DMS 273 treated with DMSO at 0.1 percent for 48 hours (cell line): Measurements from ENCODE around the gene BCL2L13.
"Not testable (repeated sequence)": the region's sequence is repeated elsewhere in the genome, so short reads cannot be mapped to it uniquely, and the experiment has no call there.

Experiments used
- DNase-seq: peaks from one replicate; lab custom pipeline; 2025; lab: John Stamatoyannopoulos, UW

BCL2L13 gene

DNA sequence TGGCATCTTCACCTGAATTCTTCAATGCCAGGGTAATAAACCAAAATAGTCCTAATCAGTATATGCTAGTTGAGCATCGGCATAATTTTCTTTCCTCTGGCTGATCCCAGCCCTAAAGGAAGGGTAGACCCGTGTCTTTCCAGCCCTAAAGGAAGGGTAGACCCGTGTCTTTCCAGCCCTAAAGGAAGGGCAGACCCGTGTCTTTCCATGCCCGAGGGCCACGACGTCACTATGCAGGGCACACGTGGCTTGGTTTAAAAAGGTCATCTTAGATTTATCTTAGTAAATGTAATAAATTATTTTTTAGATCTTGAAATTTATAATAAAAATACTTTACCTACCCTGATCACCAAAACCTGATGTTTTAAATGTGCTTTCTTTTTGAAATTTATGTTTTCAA is 90.2 kb downstream of the BCL2L13 start:
- no peak for DNase-seq

DNA sequence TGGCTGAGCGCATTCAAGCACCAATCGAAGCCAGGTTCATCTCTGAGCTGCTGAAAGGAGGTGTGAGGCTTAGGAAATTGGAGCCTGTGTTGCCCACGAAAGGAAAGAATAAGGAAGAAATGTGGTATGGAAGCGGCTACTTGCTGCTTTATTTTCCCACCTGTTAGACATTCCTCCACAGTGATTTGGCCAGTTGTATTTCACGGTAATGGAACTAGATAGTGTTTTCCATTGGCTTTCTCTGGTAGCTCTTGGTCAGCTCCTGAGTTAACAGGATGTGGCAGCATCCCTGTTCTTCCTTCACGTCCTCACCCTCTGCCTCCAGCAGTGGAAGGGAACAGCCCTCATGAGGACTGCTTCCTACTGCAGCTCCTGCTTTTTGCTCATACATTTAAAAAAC is 91.0 kb downstream of the BCL2L13 start:
- DNase-seq, result no peak

DNA sequence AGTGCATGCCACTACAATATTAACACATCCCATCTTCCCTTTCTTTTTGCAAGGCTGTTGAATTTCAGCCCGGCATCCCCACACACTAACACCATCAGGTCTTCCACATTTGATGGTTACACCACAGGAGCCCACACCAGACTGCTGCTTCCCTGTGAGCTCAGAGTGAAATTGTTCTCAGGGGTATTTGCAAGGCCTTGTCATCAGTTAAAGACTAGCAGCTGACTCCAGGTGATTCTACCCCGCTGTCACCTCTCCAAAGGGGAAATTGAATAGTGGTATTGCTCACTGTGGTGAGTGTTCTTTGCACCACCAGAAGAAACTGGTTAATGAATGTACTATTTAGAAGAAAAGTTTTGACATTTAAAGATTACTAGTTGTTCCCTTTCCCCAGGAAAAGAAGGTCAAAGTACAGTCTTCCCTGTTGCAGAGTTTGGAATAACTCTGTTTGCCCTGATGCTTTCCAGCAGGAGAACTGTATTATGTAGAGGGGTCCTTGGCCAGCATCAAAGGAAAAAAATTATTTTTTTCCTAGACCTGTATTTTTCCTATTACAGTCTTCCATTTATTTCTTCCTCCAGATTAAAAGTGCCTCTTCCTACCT is 93.8 kb downstream of the BCL2L13 start:
- DNase-seq, result no peak

DNA sequence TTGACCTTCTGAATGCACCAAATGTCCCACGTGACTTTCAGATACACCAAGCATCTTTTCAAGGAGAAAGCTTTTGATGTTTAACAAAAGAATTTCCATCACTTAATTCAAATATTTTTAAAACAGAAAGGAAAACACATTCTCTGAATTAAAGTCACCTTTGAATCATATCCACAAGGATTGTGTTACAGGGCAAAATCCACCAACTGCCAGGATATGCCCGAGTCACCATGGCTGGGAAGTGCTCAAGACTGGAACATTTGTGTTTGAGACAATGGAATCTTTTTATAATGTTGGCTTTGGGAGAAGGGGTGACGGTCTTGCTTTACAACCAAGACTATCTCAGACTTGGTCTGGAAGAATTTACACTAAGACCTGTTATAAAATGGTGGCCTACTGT is 94.9 kb downstream of the BCL2L13 start:
- no peak for DNase-seq

DNA sequence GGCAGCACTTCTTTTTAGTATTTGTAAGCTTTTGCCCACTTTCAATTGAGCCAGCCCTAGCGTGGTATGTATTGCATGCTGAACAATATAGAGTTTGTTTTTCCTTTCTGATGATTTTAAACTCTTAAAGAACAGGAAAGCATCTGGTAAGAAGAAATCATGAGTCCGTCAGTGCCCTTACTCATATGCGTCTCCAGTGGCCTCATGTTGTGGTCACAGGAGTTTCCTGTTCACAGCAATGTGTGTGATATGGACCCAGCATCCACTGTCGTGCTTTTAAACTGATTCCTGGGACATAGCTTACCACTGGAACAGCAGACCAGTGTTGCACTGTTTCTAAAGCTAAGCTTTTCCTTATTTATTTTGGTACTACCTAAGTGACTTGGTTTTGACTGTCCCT is 95.6 kb downstream of the BCL2L13 start:
- no peak for DNase-seq

DNA sequence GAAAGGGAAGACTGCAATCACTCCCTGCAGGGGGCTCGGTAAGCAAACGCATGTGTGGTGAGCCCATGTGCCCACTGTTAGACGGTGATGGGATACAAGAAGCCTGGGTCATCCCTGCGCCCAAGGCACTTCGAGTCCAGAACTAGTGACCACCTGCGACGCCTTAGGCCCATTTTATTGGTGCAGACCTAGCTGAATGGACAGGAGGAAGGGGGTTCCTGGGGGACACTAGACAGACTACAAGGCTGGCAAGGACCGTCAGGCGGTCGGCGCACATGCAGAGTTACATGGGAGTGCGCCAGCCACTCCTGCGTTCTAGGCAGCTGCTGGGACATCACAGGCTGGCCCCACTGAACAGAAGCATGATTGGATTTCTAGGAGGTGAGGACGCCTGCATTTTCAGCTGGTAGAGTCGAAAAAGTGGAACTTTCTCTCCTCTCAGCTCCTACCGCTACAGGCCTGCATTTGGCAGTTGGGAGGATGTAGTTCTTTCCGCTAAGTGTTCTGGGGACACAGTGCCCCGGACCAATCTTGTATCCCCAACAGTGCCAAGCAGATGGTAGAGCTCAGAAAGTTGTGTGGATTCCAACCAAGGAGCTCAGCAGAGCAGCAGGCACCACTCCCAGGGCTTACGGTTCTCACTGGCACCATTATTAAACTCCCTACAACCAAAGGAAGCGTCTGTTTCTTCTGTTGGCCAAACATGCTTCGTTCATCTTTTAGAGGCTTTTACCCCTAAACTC is 100.0 kb downstream of the BCL2L13 start:
- DNase-seq, result no peak

DNA sequence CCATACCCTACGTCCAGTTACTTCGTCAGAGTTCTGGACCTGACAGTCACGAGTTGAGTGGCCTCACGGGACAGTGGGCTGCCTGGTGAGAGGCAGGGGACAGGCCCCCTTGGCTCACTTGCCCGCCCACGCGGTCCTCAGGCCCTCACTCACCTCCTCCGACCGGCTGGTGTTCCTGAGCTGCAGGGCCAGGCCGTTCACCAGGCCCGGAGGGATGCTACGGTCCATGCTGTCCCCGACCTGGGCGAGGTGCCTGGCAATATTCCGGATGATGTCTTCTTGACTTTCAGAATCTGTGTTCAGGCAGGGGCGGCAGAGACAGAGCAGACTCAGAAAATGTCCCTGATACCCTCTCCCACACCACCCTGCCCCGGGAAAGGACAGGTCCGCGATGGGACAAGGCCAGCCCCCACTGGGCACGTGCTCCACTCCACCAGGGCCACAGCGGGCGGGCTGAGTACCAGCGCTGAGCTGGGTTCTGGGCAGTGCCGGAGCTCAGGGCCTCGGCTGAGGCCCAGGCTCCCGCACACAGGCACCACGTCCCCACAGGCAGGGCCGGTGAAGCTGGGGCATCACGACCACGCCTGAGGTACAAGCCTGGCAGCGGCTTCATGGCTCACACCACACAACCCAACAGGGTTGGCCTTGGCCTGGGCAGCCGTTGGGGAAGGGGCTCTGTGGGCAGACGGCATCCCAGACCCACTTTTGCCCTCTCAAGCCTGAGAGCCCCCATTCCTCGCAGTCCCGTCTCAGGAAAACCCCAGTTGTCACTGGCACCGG is 100.8 kb downstream of the BCL2L13 start:
- no peak for DNase-seq

DNA sequence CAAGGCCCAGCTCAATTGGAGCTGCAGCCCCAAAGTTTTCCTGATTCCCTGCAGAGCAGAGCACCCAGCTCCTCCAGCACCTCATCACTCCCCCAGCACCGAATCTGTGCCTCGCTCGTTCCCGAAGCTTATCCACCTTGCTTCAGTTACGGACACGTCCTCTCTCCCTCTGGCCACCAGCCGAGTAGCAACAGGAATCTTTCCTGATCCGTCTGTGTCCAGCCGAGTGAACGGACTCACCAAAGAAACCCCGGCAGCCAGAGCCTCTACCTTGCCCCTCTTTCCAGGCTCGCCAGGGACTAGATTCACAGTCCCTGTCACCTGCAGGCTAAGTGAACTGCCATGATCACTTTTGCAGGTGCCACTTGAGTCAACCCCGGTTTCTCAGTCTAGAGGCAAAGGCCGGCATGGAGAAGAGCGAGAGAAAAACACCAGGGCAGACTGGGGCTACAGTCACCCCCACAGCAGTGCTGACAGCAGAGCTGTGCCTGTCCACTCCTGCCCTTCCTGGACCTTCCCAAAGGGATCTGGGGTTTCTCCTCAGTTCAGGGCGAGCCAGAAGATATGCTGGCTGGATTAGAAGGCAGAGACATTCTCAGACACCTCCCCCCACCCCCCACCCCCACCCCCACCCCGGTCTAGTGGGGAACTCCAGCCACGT is 103.4 kb downstream of the BCL2L13 start:
- no peak for DNase-seq

DNA sequence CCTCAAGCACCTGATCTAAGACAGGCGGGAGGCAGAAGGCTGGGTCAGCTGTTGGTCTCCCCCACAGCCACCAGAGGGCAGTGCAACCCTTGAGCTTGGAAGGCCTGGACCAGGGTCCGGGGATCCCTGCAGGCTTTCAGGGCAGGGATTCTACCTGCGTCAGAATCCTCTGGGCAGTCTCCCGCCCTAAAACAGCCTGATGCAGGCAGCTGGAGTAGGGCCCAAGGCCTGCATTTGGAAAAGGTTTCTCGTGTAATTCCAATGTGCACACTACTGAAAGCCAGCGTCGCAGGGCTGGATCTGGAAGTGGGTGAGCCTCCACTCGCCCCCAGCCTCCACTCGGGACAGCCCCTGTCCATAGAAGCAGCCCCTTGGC is 104.0 kb downstream of the BCL2L13 start:
- DNase-seq, result no peak

DNA sequence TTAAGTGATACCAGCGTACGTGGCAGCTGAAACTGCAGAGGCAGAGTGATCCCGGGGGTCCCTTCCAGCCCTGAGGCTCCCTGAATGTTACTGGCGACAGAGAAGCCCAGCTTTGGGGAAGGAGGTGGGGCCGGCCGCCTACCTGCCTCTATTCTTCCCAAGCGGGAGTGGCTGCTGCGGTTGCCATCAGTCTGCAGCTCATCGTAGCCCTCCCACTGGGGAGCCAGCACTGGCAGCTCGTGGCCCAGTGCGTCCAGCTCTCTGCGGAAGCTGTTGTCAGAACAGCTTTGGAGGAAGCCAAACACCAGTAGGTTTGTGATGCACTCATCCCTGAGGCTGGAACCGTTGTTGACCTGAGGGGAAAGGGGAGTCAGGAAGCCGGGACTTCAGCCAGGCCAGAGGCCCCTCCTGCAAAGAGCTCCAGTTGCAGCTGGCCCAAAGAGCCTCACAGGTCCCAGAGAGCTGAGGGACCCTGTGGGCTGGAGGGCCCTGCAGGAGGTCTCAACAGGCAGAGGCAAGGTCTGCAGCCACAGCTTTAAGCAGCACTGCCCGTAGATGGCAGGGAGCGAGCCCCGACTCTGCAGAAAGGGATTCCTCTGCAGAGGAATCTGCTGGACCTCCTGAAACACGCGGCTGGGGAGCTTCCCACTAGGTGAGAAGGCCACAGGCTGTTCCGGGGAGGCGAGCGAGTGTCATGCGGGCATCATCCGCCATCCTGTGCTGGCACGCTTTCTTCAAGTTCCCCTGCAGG is 105.3 kb downstream of the BCL2L13 start:
- DNase-seq, result no peak

DNA sequence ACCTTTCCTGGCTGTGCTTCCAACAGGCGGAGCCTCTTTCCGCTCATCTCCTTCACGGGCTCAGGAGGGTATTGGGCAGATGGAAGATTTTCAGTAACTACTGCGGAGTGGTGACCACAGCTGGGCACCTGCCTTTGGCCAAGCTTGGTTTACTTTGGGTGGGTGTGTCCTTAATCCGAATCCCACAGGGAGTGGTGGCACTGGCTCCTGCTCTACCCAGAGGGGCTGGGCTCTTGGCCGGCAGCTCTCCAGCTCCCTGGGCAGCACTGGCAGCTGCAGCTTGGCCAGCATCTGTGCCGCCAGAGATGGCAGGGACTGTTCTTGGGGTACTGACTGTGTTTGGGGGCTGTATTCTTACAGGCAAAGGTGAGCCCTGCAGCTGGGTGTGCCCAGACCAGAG is 105.9 kb downstream of the BCL2L13 start:
- DNase-seq, result no peak

DNA sequence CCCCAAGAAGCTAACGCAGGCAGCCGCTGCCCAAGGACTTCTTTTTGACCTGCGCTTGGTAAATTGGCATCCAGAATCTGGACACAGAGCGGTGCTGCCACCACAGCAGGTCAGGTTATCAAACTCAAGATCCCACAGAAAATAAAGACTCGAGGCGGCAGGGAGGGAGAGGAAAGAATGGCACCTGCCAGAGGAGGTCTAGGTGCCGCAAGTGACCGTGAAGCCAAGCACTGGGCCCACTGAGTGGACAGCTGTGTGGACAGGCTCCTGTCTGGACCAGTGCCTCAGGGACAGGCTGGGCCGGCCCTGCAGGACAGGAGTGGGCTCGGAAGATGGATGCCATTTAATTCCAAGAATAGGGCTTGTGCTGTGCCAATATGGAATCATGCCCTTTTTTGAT is 108.4 kb downstream of the BCL2L13 start:
- DNase-seq, result no peak

DNA sequence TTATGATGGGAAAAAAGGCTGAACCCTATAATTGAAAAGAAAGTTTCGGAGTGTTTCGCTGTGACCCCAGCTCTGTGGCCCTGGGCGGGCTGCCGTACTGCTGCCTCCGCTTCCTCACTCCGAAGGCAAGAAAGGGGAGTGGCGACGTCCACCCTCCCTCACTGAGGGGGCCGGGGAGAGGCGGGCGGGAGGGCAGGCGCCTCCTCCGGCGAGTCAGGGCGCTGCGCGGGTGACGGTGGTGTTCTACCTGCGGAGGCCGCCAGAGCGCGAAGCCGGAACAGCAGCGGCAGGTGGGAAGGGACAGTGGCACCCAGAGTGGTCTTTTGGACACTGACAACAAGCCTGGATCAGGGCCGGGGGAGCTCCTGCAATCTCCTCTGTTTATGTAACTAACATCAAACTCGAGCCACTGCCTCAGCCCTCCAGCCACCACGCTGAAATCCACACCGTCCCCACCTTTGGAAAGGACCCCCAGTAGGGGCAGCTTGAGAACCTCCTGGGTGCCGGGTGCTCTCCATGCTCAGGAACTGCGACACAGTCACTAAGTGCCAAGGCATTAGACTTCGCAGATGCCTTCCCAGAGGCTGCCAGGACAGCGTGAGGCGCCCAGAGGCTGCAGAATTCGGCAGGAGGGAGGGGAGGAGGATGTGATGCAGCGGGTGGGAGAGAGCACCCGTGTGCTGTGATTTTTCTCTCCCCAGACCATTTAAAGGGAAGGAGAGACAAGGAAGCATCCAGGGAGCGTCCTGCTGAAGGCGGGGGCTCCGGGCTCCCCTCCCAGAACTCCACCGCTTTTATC is 110.2 kb downstream of the BCL2L13 start:
- no peak for DNase-seq

DNA sequence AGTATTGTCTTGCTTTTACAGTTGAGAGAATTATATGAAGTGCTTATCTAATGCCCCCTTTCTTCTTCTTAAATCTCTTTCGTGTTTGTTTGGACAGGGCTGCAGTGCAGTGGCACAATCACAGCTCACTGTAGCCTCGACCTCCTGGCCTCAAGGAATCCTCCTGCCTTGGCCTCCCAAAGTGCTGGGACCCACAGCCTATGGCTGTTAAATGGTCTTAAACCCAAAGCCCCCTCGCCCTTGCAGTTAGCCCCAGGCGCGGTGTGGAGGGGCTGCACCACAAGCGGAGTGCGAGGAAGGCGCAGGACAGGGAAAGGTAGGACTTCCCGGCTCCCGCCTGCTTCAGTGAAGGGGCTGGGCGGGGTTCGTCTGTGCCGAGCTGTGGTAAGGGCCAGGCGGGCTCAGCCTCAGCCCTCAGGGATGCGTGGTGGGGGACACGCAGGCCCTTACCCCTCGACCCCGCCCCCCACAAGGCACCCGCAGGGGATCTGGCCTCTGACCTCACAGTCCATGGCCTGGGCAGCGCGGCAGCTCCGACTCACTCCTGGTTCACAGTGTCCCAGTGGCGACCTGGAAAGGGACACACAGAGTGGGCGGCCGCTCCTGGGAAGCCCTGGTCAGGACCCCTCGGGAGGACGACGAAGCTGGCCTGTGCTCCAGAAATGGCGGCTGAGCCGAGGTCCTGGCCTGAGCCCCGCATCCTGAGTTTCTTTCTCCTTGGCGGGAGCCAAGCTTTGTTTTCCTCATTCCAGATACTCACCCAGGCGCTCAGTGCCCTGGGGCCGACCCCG is 111.2 kb downstream of the BCL2L13 start:
- no peak for DNase-seq

DNA sequence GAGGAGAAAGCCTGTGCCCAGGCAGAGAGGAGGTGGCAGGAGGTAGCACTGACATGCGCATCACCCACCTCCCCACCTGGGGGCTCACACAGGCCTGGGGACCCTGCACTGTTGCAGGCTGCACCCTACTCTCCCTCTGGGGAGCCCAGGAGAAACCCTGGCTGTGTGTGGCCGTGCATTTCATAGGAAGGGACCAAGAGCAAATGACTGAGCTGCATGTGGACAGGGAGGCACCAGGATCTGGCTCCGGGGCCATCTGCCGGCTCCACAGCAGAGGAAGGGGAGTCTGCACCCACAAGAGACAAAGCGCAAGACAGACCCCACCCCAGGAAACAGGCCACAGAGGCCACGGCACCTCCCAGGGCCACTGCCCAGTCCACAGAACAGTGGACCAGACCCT is 113.0 kb downstream of the BCL2L13 start:
- DNase-seq, result no peak

DNA sequence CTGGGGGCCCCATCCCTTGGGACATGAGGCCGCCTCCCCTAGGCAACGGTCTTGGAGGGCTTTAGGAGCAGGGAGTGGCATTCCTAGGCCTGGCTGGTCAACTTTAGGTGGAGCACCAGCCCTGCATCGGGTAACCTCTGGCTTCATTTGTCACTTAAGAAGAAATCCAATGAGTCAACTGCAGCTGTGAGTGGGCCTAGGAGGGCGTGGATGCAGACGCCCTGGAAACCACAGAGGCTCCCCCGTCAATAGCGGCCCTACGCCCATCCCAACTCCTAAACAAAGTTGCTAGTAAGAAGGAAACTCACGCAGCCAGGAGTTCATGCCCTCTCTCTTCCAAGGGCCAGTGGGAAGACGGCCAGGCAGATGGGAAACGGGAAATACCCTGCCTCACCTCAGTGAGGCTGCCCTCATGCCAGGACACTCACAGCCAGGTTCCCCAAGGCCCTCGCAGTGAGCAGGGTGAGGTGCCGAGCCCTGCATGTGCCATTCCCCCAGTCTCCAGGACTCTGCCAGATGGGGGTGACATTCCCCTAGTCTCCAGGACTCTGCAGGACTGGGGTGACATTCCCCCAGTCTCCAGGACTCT is 114.9 kb downstream of the BCL2L13 start:
- no peak for DNase-seq

DNA sequence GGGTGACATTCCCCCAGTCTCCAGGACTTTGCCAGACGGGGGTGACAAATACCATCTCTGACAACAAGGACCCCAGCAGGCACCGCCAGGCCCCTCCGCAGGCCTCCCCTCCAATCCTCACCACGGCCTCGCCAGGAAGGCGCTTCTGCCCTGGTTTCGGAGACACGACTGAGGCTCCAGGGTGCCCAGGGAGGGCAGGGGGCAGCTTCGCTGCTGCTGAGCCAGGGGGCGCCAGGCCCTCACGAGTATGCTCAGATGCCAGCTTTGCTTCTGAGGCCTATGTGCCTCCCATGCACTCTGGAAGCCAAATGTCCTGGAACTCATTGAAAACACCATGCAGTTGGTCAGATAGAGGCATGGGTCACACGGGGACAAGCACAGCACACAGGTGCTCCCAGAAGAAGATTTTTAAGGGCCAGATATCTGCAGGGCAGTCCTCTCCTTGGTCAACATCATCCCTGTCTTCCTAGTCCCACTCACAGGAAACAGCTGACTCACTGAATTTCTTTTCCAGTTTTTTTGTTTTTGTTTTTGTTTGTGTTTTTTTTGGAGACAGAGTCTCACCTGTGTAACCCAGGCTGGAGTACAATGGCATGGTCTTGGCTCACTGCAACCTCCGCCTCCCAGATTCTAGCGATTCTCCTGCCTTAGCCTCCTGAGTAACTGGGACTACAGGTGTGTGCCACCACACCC is 115.8 kb downstream of the BCL2L13 start:
- DNase-seq, result no peak

DNA sequence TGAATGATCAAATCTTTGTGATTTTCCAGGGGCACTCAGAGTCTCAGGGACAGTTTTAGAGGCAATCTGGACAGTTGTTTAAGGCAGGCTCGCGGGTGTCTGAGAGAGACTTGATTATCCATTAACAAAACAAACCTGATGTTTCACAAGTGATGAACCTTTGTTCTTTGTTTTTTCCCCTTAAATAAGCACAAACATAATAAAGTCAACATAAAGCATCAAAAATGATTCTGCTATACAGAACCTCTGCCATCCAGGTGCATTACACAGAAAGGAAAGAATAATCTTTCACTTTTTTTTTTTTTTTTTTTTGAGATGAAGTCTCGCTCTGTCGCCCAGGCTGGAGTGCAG is 122.6 kb downstream of the BCL2L13 start:
- DNase-seq, result no peak

DNA sequence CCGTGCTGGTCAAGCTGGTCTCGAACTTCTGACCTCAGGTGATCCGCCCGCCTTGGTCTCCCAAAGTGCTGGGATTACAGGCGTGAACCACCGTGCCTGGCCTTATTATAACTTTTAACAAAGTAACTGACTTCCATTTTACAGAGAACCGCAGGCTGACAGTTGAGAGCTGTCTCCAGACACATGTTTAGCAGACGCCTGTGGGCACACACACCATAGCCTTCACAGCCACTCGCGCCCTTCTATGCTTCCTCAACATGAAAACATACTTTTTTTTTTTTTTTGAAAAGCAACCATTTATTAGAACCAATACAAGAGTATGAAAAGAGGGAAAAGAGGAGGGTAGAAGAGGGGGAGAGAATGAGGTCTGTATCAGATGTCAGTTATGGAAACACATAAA is 124.9 kb downstream of the BCL2L13 start:
- DNase-seq, result not testable (repeated sequence)
